HG02610 (cell line): ENCODE measurements around the gene ZXDC.

Experiments
- ATAC-seq: cut with Tn5 transposase; IDR thresholded peaks from one replicate; pipeline ENCODE4 v1.9.1; 2021; ENCODE audit warnings: mild to moderate bottlenecking, moderate library complexity; ENCODE audit not compliant: unreplicated experiment

Gene ZXDC, protein sequence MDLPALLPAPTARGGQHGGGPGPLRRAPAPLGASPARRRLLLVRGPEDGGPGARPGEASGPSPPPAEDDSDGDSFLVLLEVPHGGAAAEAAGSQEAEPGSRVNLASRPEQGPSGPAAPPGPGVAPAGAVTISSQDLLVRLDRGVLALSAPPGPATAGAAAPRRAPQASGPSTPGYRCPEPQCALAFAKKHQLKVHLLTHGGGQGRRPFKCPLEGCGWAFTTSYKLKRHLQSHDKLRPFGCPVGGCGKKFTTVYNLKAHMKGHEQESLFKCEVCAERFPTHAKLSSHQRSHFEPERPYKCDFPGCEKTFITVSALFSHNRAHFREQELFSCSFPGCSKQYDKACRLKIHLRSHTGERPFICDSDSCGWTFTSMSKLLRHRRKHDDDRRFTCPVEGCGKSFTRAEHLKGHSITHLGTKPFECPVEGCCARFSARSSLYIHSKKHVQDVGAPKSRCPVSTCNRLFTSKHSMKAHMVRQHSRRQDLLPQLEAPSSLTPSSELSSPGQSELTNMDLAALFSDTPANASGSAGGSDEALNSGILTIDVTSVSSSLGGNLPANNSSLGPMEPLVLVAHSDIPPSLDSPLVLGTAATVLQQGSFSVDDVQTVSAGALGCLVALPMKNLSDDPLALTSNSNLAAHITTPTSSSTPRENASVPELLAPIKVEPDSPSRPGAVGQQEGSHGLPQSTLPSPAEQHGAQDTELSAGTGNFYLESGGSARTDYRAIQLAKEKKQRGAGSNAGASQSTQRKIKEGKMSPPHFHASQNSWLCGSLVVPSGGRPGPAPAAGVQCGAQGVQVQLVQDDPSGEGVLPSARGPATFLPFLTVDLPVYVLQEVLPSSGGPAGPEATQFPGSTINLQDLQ

GRCh38 chr3:126475413-126476114 lies at the start of gene ZXDC:
Gene ZXDC (minus strand): TSS chr3:126475891. CDS start chr3:126475865, 26 bp downstream.
- ATAC-seq = peak; percentile 76

DNA sequence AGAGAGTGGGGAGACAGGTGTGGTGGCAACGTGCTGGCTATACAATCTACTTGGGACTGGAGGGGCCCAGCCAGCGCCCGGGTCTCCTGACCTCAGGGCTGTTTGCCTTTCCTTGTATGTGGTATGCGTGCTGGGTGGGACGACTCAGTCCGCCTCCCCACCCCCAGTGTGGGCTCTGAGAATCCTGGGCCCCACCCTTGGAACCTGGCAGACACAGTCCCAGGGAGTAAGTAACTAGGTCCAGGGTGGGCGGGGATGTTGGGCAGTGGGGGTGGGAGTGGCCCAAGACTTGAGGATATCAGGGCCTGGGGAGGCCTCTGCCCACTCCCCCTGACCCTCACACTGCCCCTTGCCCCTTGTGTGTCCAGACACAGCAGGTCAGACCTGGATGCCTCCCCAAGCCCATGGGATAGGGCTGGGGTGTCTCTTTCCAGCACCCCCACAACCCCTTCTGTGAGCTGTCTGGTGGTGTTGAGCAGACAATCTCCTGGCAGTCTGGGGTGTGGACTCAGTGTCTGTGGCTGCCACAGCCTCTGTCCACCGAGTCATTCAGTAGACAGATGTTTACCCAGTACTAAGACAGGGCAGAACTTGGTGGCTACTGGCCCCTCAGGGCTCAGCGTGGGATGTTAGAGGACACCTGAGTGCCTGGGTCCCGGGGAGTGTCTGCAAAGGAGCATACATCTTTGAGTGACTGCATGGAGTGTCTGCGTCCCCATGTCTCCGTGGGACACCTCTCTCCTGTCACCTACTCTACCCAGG lies 49.6 kb upstream of the ZXDC start:
- no peak for ATAC-seq

- ATAC-seq = no peak
Observed at GRCh38 chr3:126524429-126524988, 48.8 kb upstream of the ZXDC start.

GRCh38 chr3:126523745-126524428 lies 48.2 kb upstream of the ZXDC start, which contains the start of gene CHST13:
Gene CHST13 (plus strand): TSS chr3:126524155. CDS start chr3:126524333, 178 bp downstream.
- no peak for ATAC-seq

- no peak for ATAC-seq
Observed at GRCh38 chr3:126522363-126522788, 46.7 kb upstream of the ZXDC start.

DNA sequence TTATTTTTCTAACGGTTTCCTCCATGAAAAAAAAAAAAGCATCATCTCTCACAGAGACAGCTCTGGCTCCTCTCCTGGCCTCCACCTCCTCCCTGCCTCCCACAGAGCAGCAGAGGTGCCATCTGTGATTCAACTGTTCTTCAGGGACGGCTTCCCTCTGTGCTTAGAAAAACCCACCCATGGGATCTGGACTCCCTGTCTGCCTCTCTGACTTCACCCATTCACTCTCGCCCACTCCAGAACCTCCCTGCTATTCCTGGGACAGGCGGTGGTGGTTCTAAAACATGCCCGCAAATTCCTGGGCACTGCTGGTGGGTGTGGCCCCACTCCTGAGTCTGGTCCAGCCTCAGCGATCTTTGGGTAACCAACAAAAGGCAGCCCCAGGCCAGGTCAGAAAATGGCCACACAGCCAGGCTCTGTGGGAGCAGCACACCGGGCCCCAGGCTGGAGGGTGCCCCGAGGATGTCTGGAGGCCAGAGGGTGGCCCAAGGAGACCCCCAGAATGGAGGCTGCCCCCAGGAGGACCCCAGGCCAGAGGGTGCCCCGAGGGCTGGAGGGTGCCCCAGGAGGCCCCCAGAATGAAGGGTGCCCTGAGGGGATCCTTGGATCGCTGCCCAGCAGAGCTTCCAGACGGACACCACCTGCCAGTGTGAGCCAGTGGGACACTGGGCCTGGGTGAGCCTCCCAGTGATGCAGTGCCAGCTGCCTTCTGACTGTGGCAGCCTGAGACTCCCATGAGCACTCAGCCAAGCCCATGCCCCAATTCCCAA lies 45.6 kb upstream of the ZXDC start:
- ATAC-seq = no peak

GRCh38 chr3:126519506-126520455 lies 44.1 kb upstream of the ZXDC start:
- ATAC-seq = no peak

GRCh38 chr3:126518779-126519177 lies 43.1 kb upstream of the ZXDC start:
- no peak for ATAC-seq

DNA sequence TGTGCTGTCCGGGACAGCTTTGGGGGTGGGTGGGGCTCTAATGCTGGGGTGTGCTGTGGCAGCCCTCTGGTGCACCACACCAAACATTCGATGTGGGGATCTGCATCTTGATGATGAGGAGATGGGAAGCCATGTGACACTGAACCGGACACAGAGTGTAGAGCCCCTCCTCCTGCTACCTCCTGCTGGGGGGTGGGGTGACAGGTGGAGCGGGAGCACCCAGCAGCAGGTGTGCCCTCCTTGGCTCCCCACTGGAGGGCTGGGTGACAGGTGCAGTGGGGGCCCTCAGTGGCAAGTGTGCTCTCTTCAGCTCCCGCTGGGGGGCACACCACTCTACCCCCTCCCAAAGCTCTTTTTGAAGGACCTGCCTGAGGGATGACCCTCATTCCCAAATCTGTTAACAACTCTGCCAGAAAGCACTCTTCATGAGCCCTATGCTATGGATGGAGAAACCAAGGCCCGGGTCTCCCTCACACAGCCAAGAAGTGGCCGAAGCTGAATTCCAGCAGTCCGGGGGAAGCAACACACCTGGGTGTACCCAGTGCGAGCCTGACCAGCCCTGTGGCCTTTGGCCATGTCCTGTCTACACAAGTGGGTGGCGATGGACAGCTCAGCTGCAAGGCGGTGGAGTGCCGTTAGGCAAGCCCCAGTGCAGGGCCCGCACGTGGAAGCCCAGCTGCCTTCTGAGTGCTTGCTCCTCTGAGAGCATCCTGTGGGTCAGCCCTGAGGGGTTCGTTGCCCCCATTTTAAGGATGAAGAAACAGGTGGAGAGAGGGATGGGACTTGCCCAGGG lies 42.5 kb upstream of the ZXDC start:
- no peak for ATAC-seq

DNA sequence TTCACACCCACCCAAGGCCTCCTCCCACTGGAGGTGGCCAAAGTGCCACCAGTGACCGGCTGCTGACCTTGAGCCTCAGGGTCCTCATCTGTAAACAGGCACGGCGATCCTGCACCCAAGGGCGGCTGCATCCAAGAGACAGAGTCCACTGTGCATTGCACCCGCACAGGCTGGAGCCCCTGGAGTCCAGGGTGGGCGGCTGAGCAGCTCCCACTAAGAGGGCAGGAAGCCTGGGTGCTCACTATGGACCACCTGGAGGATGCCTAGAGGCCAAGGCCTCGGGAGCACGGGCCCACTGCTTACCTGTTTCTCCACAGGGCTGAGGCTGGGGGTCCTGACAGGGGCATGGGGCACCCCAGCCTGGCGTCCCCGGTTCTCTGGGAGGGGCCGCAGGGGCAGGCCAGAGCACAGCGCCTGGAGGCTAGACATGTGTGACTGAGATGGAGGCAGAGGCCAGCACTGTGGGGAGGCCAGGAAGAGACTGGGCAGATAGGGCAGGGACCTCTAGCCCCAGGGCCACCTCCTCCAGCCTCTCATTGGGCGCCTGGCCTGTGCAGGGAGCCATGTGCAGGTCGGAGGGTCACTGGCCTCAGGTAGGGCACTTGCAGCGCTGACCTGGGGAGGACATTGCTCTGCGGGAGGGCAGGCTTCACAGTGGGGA lies 41.7 kb upstream of the ZXDC start, which contains the start of gene UROC1:
Gene UROC1, minus strand, starts transcription at position 483 of the 661 bp plus-strand sequence. Its CDS starts 54 bp downstream, at position 429.
- no peak for ATAC-seq

DNA sequence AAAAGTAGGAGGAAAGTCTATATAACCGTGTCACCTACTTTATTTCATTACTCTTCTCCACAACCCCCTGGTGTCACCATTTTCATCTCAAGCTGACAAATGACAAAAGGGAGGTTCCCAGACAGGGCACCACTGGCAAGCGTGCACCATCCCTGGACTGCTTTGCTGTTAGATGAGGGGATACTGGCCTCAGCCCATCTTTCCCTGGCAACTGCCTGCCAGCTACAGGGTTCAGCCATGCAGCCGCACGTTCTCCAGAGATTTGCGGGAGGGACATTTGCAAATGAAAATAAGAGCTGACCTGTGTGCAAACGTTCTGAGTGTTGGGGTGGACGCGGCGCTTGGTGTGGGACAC lies 41.2 kb upstream of the ZXDC start:
- no peak for ATAC-seq

DNA sequence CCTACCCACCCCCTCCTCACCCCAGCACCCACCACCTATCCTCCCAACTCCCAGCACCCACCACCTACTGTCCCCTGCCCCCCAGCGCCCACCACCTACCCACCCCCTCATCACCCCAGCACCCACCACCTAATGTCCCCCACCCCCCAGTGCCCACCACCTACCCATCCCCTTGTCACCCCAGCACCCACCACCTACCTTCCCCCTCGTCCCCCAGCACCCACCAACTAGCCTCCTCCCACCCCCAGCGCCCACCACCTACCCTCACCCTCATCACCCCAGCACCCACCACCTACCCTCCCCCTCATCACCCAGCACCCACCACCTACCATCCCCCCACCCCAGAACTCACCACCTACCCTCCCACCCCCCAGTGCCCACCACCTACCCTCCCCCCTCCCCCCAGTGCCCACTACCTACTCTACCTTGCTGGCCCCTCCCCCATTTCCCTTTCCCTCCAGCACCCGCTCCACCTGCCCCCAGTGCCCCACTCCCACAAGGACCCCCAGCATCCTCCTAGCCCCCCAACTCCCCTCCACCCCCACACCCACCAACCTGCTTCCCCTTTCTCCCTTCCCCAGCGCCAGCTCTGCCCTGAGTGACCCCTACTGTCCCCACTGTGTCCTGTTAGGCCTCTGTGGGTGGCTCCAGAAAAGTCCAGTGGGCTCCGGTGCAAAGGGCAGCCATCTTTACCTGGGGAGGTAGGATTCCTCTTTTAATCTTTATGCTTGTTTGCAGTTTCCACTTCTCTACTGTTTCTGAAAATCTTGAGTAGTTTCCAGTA lies 40.7 kb upstream of the ZXDC start:
- no peak for ATAC-seq

DNA sequence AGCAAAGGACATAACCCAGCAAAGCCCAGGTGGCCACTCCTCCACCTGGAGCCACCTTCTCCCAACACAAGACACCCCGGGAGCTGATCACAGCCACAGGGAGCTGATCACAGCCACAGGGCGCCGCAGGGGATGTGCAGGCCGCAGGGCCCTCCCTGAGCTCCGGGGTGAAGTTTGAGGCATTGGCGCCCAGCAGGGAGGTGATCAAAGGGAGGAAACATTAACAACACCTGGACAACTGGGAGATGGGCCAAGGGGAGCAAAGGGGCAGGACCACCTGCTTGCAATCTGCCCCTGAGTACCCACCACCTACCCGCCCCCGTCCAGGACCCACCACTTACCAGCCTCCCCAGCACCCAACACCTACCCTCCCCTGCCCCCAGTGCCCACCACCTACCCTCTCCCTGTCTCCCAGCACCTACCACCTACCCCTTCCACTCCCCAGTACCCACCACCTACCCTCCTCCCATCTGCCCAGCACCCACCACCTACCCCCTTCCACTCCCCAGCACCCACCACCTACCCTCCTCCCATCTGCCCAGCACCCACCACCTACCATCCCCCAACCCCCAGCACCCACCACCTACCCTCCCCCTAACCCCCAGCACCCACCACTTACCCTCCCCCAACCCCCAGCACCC lies 39.5 kb upstream of the ZXDC start:
- no peak for ATAC-seq

DNA sequence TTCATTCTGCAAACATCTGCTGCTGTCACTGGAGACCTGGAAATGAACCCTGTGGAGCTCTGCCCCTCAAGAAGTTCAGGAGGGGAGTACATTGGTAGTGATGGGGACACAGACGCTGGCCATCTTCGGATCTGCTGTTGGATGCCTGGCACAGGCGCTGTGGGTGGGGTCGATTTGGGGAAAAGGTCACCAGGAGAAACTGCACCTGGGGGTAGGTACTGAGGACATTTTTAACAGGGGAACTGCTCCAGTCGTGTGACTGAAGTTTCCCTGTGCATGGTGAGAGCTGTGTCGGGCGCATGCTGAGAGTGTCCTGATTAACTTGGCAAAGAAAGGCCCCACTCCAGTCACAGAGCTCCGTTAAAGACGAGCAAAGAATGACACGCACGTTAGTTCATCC lies 38.5 kb upstream of the ZXDC start:
- ATAC-seq = no peak
